GM12892 (cell line): ENCODE measurements around the gene REXO1.

Source experiments
- POLR2A ChIP-seq: IDR thresholded peaks from 2 replicates; pipeline ENCODE4 v1.6.1; 2011; ENCODE audit warnings: low read depth, low read length, control low read depth
- POLR2AphosphoS5 ChIP-seq: IDR thresholded peaks from 2 replicates; pipeline ENCODE4 v1.6.1; 2011; ENCODE audit warnings: low read depth, low read length, control low read depth

DNA sequence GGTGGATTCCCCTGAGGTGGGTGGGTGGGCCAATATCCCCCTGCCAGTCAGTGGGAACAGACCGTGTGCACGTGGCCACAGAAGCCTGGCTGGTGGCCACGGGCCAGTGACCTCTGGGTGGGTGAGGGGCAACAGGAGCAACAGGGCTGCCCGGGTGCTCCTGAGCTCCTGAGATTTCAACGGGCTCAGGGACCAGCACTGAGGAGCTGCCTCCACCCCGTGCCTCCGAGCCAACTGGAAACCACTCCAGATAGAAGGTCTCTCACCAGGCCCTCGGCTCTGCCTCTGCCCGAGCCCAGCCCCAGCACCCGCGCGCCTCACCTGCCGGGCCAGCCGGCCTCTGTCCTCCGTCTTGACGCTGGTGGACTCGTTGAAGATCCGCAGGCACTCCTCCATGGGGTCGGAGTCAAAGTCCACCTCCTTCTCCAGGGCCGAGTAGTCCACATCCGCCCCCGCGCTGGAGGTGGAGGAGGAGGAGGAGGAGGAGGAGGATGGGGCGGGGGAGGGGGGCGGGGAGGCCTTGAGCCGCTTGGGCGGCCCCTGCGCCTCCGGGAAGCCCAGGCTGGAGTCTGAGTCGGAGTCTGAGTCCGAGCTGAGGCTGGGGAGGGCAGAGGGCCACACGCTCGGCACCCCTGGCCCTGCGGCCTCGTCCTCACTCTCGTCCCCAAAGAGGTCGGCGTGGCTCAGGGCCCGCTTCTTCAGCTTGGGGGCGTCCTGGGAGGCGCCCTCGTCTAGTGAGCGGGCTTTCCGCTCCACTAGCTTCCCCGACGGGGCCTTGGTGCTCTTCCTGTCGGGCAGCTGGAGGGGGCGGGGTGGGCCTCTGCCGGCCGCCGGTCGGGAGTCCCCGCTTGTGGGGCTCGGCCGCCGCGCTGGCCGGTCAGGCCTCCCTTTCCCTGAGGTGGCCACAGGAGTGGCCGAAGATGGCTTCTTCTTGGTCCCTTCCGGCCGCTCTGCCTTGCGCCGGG, 21.4 kb downstream of the REXO1 start:
- TF ChIP-seq POLR2AphosphoS5, result no peak
- TF ChIP-seq POLR2A, result peak; percentile 41; the same call in 1 of the 2 replicates
